NCI-H2107 treated with DMSO at 0.1 percent for 48 hours (cell line): Measurements from ENCODE around the gene ANKRD33B.
"Not testable (repeated sequence)": the region's sequence is repeated elsewhere in the genome, so short reads cannot be mapped to it uniquely, and the experiment has no call there.

Experiments used
- DNase-seq: peaks from one replicate; lab custom pipeline; 2025; ENCODE audit not compliant: unreplicated experiment; lab: John Stamatoyannopoulos, UW

ANKRD33B gene

DNA sequence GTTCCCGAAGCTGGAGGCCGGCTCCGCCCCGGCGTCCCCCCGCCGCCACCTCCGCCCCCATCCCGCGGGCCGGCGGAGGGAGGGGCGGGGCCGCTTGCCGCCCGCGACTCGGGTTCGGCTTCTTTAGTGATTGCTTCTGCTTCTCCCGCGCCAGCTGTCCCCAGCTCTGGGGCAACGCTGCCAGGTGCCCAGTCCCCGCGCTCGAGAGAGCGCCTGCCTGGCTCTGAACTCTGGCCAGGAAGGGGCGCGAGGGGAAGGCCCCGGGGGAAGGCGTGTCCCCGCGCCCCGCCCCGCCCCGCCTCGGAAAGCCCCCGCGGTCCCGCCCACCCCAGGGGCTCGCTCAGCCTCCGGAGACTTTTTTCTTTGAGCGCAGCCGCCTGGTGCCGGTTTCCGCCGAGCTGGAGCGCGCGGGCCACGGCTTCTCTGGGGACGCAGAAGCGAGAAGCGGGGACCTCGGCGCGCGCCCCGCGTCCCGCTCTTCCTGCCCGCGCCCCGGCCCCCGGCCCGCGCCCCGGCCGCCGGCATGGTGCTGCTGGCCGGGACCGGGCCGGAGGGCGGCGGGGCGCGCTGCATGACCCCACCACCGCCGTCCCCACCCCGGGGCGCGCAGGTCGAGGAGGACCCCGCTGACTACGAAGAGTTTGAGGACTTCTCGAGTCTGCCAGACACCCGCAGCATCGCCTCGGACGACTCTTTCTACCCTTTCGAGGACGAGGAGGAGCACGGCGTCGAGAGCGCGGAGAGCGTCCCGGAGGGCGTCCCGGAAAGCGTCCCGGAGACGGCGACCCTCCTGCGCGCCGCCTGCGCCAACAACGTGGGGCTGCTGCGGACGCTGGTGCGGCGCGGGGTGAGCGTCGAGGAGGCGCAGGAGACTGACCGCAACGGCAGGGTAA lies at the start of gene ANKRD33B:
Gene ANKRD33B, plus strand, starts transcription at position 126 of the 893 bp plus-strand sequence. Its CDS starts 398 bp downstream, at position 524.
- no peak for DNase-seq

DNA sequence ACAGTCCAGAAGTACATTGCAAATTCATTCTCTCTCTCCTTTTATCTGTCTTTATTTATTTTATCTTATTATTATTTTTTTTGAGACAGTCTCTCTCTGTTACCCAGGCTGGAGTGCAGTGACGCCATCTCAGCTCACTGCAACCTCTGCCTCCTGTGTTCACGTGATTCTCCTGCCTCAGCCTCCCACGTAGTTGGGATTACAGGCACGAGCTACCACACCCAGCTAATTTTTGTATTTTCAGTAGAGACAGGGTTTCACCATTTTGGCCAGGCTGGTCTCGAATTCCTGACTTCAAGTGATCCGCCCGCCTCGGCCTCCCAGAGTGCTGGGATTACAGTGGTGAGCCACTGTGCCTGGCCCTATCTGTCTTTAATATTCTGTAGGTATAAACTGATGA lies 49.3 kb upstream of the ANKRD33B start:
- DNase-seq = not testable (repeated sequence)

DNA sequence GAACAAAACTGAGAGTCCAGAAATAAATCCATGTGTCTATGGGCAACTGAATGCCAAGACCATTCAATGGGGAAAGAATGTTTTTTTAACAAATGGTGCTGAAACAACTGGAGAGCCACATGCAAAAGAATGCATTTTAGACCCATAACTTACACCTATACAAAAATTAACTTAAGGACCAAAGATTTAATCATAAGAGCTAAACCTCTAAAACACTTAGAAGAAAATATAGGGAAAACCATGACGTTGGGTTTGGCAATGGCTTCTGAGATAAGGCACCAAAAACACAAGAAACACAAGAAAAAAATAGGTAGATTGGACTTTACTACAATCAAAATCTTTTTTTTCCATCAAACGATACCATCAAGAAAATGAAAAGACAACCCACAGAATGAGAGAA lies 48.4 kb upstream of the ANKRD33B start:
- DNase-seq = no peak

DNA sequence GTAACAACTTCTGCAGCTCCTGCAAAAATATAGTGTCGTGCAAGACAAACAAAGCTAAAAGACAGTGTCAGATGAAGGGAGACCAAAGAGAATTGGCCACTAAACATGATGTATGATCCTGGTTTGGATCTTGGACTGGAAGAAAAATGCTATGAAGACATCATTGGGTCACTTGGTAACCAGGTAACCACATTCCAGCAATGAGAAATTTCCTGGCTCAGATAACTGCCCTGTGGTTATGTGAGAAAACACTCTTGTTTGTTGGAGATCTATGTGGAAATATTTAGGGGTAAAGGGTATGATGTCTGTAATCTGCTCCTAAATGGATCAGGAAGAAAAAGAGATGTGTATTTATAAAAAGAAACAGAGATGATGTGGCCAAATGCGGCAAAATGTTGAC lies 45.5 kb upstream of the ANKRD33B start:
- DNase-seq = no peak

DNA sequence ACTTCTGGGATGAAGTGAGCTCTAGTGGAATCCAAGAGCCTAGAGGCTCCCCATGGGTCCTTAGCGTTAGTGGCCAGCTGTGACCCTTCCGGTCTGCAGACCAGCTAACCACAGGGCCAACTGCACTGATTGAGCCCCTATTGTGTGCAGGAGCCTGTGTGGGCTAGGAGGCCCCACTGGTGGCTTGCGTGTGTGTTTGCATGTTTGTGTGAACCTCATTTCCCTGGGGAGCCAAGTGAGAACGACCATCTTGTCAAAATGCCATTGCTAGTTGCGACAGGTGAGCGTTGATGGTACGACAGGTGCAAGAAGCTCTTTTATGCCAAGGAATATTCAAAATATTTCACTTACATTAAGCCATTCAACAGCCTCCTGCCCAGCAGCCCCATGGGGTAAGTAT lies 44.1 kb upstream of the ANKRD33B start:
- no peak for DNase-seq

DNA sequence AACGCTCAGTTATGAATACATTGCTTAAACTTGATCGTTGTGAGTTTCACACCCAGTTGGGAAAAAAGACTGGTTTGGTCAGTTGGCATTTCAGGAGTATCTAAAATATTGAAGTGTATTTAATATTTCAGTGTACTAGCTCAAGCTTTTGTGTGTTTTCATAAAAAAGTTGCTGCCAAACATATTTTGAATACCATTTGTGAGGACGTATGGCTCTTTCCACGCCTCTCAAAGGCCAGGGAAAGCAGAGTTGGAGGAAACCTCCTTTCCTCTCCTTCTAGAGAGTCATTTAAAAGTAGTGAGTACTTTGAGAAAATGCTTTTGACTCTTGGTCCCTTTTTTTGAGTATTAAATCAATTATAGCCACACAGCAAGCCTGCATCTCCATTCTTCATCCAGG lies 43.2 kb upstream of the ANKRD33B start:
- no peak for DNase-seq

DNA sequence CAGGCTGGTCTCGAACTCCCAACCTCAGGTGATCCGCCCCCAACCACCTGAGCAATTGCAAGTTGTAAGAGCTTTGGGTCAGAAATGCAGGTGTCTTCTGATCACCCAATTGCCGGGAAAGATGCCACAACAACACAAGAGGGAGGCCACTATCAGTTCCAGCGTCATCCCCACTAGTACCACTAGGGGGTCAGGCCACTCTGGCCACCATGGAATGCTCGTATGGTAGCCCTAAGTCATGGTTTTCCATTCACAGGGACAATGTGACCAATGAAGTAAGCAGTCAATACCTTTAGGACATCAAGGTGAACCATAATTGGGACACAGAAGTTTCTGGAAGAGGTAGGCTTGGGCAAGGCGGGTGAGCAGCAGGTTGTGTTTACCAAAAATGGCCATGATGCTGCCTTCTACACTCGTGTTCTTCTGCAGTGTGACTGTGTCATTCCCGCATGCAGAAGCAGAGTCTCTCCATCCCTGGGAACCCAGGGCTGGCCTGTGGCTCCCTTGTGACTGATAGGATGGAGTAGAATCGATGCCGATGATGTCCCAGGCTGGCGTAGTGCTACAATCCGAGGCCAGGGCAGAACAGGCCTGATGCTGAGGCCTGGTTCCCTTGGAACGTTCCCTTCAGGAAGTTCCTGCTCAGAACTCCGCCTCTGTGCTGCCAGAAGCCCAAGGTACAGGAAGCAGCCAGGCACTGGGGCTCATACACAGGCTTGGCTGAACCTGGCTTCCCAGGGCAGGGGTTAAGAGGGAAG lies 42.2 kb upstream of the ANKRD33B start:
- no peak for DNase-seq

DNA sequence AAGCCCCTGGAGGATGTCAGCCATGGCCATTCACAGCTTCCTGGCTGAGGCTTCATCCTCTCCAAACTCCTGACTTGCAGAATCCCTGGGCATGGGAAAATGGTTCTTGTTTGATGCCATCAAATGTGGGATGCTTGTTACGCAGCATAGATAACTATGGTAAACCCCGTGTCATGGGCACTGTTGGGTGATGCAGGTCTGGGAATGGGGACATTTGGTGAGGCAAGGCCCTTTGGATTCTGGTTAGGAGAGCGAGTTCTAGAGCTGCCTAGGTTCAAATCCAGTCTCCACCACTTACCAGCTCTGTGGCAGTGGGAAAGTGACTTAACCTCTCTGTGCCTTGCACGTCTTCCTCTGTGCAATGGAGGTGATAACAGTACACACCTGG lies 41.7 kb upstream of the ANKRD33B start:
- DNase-seq = no peak

DNA sequence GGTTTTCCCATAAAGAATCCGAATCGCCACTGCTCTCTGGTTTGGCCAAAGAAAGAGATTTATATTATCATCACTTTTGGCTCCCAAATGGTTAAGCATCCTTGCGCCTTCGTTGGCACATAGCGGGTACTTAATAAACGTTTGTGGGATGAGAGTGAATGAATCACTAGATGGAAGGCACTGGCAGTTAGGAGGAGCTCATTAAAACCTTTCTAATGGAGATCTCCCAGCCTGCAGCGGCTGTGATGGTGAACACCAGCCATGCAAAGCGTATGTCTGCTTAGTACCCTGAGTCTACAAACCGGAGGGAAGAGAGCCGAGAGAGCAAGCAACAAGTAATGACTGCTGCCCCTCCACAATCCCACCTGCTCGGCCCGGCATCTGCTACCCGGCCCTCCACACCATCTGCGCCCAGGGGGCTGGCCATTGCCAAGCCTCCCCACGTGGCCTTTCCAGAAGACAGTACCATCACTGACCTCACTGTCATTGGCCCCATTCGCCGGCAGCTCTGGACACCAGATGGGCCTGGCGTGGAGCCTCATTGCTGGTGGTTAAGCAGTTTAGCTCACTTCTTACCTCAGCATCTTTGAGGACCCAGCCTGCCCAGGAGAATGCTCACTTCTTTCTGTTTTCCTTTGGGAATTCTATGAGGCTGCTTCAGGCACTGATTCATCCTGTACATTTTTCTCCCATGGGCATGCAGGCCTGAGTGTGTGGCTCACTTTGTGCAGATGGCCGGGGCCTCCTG lies 39.3 kb upstream of the ANKRD33B start:
- DNase-seq = no peak

DNA sequence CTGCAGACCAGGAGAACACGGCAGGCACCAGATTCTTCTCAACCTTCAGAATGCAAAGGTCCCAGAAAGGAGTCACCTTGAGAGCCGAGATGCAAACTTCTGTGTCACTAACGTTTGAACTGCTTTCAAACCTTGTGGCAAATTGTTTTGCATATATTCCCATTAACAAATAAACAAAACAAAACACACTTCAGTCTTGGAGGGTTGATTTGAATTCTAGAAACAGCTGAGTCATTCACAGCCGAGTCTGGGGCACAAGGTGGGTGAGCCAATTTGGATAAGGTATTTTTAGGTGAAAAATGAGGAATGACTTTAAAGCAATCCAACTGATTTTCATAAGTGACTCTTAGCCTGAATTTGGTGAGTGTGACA lies 38.8 kb upstream of the ANKRD33B start:
- DNase-seq = no peak

DNA sequence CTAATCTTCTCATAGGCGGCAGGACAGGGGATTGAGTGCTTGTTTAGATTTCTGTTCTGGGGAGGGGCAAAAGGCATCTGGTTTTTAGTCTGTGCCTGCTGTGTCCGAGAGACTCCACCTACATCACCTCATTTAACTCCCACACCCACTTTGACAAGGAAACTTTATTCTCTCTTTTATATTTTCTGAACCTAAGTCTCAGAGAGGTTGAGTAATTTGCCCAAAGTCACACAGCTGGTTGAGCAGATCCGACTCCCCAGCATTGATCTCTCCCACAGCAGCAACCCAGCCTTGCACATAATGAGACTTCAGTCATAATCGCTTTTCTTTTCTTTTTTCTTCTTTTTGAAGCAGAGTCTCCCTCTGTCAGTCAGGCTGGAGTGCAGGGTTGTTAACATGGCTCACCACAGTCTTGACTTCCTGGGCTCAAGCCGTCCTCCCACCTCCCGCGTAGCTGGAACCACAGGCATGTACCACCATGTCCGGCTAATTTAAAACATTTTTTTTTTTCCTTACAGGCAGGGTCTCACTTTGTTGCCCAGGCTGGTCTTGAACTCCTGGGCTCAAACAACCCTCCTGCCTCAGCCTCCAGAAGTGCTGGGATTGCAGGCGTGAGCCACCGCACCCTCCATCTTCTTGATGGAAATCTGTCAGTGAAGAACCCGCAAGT lies 36.5 kb upstream of the ANKRD33B start:
- no peak for DNase-seq

DNA sequence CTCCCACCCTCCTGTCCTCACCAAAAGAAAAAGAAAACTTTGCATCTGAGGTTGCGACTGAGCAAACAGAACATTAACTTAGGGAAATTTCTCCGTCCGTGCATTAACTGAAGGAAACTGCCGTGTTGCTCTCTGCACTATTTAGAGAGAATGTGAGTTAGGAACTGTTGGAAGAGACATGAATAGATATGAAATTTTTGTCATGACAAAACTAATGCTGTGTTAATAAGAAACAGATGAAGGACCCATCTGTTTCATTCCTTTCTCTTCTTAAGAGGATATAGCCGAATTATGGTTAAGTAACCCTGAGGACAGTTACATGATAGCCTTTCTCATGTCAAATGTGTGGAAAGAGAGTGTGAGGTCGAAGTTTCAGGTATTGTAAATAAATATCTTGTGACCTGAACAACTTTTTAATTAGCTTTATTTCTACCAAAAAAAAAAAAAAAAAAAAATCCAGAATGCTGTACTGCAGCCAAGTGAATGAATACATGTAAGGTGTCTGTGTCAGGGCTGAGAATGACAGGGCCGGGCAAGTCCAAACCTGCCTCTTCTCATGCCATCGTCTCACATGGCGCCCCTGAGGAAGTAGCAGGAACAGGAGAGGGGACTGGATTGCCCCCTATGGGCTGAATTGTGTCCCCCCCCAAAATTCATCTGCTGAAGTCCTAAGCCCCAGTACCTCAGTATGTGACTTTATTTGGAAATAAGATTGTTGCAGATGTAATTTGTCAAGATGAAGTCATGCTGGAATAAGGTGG lies 35.6 kb upstream of the ANKRD33B start:
- no peak for DNase-seq

DNA sequence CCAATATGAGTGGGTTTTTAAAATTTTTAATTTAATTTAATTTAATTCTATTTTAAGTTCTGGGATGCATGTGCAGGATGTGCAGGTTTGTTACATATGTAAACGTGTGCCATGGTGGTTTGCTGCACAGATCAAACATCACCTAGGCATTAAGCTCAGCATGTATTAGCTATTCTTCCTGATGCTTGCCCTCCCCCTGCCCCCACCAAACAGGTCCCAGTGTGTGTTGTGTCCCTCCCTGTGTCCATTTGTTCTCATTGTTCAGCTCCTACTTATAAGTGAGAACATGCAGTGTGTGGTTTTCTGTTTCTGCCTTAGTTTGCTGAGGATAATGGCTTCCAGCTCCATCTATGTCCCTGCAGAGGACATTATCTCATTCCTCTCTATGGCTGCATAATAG lies 35.0 kb upstream of the ANKRD33B start:
- DNase-seq = no peak

DNA sequence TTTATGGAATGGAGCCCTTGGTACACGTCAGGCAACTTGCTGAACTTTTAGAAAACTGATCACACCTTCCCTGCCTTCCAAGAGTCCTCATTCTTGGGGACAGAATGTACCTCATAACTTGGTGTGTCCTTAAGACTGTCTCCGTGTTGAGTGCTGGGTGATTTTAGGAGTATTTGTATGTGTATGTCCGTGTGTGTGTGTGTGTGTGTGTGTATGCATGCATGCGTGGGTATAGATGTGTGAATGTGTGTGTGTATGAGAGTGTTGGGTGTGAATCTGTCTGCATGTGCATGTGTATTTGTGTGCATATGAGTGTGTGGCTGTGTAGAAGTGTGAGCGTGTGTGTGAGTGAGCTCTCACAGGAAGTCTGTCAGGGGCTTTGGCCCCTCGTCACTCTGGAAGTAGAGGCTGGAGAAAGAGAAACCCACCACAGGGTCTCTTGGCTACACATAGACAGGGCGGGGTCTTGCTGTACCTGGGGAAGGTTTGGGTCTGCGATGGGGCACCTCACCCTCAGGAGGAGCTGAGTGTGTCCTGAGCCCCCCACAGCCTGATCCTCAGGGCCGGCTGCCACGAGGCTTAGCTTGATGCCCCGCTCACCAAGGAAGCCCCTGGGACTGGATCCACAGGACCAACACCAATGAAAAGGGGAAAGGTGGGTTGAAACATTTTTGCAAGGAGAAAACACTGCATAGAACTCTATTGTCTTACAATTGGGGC lies 33.1 kb upstream of the ANKRD33B start:
- no peak for DNase-seq

DNA sequence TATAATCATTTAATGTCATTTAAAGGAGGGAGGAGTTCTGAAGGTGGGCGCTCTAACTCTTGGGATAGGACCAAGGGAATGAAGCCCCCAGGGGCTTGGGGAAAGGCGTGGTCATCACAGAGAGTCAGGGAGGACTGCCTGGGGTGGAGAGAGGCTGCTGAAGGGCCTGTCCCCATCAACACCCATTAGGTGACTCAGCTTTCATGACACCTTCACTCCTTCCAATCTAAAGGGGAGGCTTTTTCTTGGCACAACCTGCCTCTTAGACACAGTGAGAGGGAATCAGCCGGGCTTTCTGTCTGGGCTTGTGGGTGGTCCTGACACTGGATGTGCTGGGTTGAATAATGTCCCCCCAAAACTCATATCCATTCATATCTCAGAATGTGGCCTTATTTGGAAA lies 31.4 kb upstream of the ANKRD33B start:
- no peak for DNase-seq

DNA sequence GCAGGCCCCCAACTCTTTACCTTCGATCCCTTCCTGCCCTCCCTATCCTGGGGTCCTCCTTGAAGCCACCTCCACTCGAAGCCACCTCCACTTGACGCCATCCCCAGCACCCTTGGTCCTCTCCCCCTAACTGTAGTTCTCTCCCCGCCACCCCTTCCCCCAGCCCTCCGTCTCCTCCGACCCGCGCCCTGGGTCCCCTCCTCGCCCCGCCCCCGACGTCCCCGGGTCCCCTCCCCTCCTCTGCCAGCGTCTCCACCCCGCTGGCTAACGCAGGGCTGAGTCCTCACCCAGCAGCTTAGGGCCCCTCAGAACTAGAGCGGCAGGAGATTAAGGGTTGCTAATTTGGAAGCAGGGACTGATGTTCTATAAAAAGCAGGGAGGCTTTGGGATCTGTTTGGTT lies 30.6 kb upstream of the ANKRD33B start:
- DNase-seq = no peak

DNA sequence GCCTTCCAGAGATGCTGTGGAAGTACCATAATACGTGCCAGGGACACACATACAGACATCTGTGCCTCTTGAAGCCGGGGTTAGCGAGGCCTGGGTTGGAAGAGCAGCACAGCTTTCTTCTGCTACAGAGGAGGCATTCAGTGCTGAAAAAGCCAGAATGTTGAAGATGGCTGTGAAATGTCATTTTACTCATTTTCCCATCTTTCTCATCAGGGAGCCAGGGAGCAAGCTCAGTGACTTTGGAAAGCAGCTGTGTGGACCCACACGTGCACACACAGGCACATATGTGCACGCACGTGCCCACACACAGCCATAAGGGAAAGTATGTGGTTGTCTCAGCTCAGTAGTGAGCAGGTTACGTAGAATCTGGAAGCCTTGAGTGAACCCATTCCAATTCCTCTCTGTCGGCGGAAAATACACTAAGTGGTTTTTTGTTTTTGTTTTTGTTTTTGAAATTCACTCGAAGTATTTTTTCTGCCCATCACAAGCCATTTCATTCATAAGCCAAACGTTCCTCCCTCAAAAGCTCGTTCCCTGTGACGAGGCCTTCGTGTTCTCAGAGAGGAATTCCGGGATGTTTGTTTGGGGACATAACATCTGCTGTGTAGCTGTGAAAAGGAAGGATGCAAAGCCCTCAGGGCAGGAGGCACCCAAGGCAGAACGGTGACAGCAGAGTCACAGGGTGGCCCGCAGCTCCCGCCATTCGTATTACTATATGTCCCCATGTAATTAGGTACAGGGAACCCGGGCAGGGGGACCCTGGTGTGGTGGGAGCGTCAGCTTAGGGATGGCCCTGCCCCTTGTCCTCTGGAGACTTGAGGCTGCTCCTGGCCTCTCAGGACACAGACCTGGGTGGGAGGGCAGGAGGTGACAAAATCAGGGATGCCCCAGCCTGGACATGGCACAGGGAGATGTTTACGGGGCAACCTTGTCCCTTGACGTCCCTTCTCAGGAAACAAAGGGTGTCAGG lies 29.0 kb upstream of the ANKRD33B start:
- DNase-seq = no peak

DNA sequence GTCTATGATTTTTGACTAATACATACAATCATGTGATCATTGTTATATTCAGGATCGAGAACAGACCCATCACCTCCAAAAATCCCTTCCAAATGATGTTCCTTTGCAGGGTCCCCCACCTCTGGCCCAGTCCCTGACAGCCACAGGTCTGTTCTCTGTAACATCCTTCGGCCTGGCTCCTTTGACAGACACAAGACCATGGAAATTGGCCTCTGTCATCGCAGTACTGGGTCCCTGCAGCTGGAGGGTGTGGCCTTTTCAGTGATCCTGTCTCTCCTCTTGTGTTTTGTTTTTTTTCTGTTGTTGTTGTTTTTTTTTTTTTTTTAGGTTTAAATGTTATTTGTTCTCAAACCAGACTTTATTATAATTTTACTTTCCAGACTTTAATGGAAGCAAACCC lies 27.4 kb upstream of the ANKRD33B start:
- DNase-seq = no peak
